K562 (cell line): Measurements from ENCODE around the gene PITPNM1. TPM values are rescaled to one million over a fixed set of nuclear protein-coding genes. Genes with fewer than 3 reads are reported as not detected.

Experiments
- ATF7 ChIP-seq: fragments of 450-650 bp; IDR thresholded peaks from 2 replicates; pipeline ENCODE4 v1.7.1; 2014; ENCODE audit warnings: mild to moderate bottlenecking, moderate library complexity
- MEIS2 ChIP-seq: fragments of 450-650 bp; IDR thresholded peaks from 2 replicates; pipeline ENCODE4 v1.6.1; 2014; ENCODE audit warnings: mild to moderate bottlenecking; ENCODE audit not compliant: partially characterized antibody
- MIER1 ChIP-seq: fragments of 450-650 bp; IDR thresholded peaks from 2 replicates; pipeline ENCODE4 v1.6.1; 2016; ENCODE audit warnings: antibody characterized with exemption, mild to moderate bottlenecking, low read depth
- RAD51 ChIP-seq: fragments of 450-650 bp; IDR thresholded peaks from 2 replicates; pipeline ENCODE4 v1.7.1; 2016; ENCODE audit warnings: low read depth, mild to moderate bottlenecking, borderline replicate concordance
- SIN3B ChIP-seq: fragments of 450-650 bp; IDR thresholded peaks from 2 replicates; pipeline ENCODE4 v1.6.1; 2017; ENCODE audit warnings: low read depth, mild to moderate bottlenecking, moderate library complexity
- SMAD4 ChIP-seq: fragments of 250-450 bp; sonication (Bioruptor Pico); conservative IDR thresholded peaks from 2 replicates; pipeline ENCODE4 v1.8.0; 2021; ENCODE audit warnings: inconsistent platforms, mild to moderate bottlenecking, moderate library complexity
- ZNF408 ChIP-seq: fragments of 250-450 bp; sonication (Bioruptor Pico); IDR thresholded peaks from 2 replicates; pipeline ENCODE4 v1.4.0; 2020; ENCODE audit warnings: low read depth, mild to moderate bottlenecking, moderate library complexity
- ZNF445 ChIP-seq: fragments of 250-450 bp; sonication (Bioruptor Pico); IDR thresholded peaks from 2 replicates; pipeline ENCODE4 v1.4.0; 2020; ENCODE audit warnings: low read depth, mild to moderate bottlenecking, moderate library complexity
- polyA plus RNA-seq, 8 experiments: library from polyadenylated mRNA; depleted of rRNA in 4 of 8; stranded (reverse) in 5 of 8; unstranded in 3 of 8; fragments of >200 nt; fragmentation: Nextera tagmentation in 2 of 8; fragmentation: Illumina TruSeq in 1 of 8; extraction: Ambion mirVana in 2 of 8; extraction: Trizol in 1 of 8; gene quantifications; 2 replicates each; pipeline versions ENCODE4 v1.2.1 to v1.2.3, GENCODE V29; 2011 to 2014; ENCODE audit warnings: inconsistent platforms in 1 of 8, missing spikeins in 1 of 8
- total RNA-seq, 7 experiments: library from RNA; depleted of rRNA in 6 of 7; stranded (reverse); fragments of >200 nt in 6 of 7; fragmentation: Illumina TruSeq in 2 of 7; extraction: Trizol in 2 of 7; gene quantifications; 2 replicates each; pipeline versions ENCODE4 v1.2.1 to v1.2.3, GENCODE V29; 2011 to 2021; ENCODE audit warnings: low replicate concordance in 1 of 7
- TF ChIP-seq, protein P1 (sequence below): fragments of 150-350 bp; conservative IDR thresholded peaks from 2 replicates; pipeline ENCODE4 v1.6.1; 2014; ENCODE audit warnings: low read length
- TF ChIP-seq, protein P2 (sequence below): fragments of 250-450 bp; sonication (Bioruptor Pico); IDR thresholded peaks from 2 replicates; pipeline ENCODE4 v1.8.0; 2022; ENCODE audit warnings: moderate library complexity, mild to moderate bottlenecking, inconsistent platforms
- TF ChIP-seq, protein P3 (sequence below): fragments of 250-450 bp; sonication (Bioruptor Pico); IDR thresholded peaks from 2 replicates; pipeline ENCODE4 v1.5.0; 2021; ENCODE audit warnings: mild to moderate bottlenecking, borderline replicate concordance
- TF ChIP-seq, protein P4 (sequence below): IDR thresholded peaks from 2 replicates; pipeline ENCODE4 v1.6.1; 2014; ENCODE audit warnings: antibody characterized with exemption
- TF ChIP-seq, protein P5 (sequence below): sonication (generic); IDR thresholded peaks from 2 replicates; pipeline ENCODE4 v1.6.1; 2016
- TF ChIP-seq, protein P6 (sequence below): IDR thresholded peaks from 2 replicates; pipeline ENCODE4 v1.6.1; 2016; ENCODE audit warnings: missing genetic modification characterization, missing compliant biosample characterization
- TF ChIP-seq, protein P7 (sequence below): fragments of 450-650 bp; formaldehyde crosslinking; IDR thresholded peaks from 2 replicates; pipeline ENCODE4 v1.4.0; 2020; ENCODE audit warnings: mild to moderate bottlenecking, mixed read lengths

Gene PITPNM1
- total and polyA plus RNA-seq, 9 of the 15 experiments (the other 6 are each of a cell fraction or from before 2014, with no cell fraction given), result 0.11 to 53.7 (median 16.0) TPM

DNA sequence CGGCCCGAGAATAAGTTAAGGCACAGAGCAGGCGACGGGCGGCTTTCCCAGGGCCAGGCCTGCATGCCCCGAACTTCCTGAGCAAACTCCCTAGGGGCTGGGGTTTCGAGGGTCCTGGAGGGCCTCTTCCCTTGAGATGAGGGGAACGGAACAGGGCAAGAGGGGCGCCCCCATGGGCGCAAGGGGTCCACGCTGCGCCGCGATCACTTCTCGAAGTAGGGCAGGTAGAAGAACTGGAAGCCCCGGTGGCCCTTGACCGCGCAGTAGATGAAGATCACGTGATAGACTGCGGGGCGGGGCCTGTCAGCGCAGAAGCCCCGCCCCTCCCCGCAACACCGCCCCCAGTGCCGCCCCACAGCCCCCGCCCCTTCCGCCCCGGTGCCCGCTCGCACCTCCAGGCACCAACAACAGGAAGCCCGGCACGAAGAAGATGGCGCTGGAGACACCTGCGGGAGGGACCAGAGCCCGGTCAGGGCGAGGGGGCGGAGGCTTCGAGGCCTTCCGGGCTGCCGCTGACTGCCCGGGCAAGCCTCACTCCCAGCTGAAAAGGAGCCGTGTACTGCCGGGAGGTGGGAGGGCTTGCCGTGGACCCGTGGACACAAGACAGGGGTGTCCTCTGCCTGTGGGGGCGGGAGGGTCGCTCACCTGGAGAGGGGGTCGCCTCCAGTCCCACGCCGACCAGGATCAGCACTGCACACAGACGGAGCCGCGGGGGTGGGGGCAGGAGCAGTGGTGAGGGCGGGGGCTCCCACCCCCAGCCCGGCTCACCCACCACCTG is 40.6 kb downstream of the PITPNM1 start (continued):
- TF ChIP-seq, protein P1, sequence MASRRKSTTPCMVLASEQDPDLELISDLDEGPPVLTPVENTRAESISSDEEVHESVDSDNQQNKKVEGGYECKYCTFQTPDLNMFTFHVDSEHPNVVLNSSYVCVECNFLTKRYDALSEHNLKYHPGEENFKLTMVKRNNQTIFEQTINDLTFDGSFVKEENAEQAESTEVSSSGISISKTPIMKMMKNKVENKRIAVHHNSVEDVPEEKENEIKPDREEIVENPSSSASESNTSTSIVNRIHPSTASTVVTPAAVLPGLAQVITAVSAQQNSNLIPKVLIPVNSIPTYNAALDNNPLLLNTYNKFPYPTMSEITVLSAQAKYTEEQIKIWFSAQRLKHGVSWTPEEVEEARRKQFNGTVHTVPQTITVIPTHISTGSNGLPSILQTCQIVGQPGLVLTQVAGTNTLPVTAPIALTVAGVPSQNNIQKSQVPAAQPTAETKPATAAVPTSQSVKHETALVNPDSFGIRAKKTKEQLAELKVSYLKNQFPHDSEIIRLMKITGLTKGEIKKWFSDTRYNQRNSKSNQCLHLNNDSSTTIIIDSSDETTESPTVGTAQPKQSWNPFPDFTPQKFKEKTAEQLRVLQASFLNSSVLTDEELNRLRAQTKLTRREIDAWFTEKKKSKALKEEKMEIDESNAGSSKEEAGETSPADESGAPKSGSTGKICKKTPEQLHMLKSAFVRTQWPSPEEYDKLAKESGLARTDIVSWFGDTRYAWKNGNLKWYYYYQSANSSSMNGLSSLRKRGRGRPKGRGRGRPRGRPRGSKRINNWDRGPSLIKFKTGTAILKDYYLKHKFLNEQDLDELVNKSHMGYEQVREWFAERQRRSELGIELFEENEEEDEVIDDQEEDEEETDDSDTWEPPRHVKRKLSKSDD, result no peak
- TF ChIP-seq SIN3B (peak; percentile 28; the same call in 1 of the 2 replicates), SMAD4 (no peak), MIER1 (no peak), ZNF445 (CRISPR knock-in tag) (no peak), RAD51 (peak; percentile 97), MEIS2 (no peak), ZNF408 (CRISPR knock-in tag) (no peak), ATF7 (0 out of 2 replicates have a peak, but pooled peaks have one; percentile 5)
- TF ChIP-seq, protein P2, sequence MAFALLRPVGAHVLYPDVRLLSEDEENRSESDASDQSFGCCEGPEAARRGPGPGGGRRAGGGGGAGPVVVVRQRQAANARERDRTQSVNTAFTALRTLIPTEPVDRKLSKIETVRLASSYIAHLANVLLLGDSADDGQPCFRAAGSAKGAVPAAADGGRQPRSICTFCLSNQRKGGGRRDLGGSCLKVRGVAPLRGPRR, result no peak
- TF ChIP-seq, protein P3, sequence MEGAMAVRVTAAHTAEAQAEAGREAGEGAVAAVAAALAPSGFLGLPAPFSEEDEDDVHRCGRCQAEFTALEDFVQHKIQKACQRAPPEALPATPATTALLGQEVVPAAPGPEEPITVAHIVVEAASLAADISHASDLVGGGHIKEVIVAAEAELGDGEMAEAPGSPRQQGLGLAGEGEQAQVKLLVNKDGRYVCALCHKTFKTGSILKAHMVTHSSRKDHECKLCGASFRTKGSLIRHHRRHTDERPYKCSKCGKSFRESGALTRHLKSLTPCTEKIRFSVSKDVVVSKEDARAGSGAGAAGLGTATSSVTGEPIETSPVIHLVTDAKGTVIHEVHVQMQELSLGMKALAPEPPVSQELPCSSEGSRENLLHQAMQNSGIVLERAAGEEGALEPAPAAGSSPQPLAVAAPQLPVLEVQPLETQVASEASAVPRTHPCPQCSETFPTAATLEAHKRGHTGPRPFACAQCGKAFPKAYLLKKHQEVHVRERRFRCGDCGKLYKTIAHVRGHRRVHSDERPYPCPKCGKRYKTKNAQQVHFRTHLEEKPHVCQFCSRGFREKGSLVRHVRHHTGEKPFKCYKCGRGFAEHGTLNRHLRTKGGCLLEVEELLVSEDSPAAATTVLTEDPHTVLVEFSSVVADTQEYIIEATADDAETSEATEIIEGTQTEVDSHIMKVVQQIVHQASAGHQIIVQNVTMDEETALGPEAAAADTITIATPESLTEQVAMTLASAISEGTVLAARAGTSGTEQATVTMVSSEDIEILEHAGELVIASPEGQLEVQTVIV (CRISPR knock-in tag), result no peak
- TF ChIP-seq, protein P4, sequence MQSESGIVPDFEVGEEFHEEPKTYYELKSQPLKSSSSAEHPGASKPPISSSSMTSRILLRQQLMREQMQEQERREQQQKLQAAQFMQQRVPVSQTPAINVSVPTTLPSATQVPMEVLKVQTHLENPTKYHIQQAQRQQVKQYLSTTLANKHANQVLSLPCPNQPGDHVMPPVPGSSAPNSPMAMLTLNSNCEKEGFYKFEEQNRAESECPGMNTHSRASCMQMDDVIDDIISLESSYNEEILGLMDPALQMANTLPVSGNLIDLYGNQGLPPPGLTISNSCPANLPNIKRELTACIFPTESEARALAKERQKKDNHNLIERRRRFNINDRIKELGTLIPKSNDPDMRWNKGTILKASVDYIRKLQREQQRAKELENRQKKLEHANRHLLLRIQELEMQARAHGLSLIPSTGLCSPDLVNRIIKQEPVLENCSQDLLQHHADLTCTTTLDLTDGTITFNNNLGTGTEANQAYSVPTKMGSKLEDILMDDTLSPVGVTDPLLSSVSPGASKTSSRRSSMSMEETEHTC, result peak; percentile 44; the same call in 1 of the 2 replicates
- TF ChIP-seq, protein P5, sequence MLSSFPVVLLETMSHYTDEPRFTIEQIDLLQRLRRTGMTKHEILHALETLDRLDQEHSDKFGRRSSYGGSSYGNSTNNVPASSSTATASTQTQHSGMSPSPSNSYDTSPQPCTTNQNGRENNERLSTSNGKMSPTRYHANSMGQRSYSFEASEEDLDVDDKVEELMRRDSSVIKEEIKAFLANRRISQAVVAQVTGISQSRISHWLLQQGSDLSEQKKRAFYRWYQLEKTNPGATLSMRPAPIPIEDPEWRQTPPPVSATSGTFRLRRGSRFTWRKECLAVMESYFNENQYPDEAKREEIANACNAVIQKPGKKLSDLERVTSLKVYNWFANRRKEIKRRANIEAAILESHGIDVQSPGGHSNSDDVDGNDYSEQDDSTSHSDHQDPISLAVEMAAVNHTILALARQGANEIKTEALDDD, result no peak
- TF ChIP-seq, protein P6, sequence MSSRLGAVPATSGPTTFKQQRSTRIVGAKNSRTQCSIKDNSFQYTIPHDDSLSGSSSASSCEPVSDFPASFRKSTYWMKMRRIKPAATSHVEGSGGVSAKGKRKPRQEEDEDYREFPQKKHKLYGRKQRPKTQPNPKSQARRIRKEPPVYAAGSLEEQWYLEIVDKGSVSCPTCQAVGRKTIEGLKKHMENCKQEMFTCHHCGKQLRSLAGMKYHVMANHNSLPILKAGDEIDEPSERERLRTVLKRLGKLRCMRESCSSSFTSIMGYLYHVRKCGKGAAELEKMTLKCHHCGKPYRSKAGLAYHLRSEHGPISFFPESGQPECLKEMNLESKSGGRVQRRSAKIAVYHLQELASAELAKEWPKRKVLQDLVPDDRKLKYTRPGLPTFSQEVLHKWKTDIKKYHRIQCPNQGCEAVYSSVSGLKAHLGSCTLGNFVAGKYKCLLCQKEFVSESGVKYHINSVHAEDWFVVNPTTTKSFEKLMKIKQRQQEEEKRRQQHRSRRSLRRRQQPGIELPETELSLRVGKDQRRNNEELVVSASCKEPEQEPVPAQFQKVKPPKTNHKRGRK (tag), result no peak
- TF ChIP-seq, protein P7, sequence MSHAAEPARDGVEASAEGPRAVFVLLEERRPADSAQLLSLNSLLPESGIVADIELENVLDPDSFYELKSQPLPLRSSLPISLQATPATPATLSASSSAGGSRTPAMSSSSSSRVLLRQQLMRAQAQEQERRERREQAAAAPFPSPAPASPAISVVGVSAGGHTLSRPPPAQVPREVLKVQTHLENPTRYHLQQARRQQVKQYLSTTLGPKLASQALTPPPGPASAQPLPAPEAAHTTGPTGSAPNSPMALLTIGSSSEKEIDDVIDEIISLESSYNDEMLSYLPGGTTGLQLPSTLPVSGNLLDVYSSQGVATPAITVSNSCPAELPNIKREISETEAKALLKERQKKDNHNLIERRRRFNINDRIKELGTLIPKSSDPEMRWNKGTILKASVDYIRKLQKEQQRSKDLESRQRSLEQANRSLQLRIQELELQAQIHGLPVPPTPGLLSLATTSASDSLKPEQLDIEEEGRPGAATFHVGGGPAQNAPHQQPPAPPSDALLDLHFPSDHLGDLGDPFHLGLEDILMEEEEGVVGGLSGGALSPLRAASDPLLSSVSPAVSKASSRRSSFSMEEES, result peak; percentile 98
